HG02588 (cell line): ENCODE results near the gene ESYT3.

Experiments used
- ATAC-seq: cut with Tn5 transposase; IDR thresholded peaks from one replicate; pipeline ENCODE4 v1.9.1; 2021; ENCODE audit warnings: mild to moderate bottlenecking, moderate library complexity; ENCODE audit not compliant: unreplicated experiment

ESYT3 gene, protein sequence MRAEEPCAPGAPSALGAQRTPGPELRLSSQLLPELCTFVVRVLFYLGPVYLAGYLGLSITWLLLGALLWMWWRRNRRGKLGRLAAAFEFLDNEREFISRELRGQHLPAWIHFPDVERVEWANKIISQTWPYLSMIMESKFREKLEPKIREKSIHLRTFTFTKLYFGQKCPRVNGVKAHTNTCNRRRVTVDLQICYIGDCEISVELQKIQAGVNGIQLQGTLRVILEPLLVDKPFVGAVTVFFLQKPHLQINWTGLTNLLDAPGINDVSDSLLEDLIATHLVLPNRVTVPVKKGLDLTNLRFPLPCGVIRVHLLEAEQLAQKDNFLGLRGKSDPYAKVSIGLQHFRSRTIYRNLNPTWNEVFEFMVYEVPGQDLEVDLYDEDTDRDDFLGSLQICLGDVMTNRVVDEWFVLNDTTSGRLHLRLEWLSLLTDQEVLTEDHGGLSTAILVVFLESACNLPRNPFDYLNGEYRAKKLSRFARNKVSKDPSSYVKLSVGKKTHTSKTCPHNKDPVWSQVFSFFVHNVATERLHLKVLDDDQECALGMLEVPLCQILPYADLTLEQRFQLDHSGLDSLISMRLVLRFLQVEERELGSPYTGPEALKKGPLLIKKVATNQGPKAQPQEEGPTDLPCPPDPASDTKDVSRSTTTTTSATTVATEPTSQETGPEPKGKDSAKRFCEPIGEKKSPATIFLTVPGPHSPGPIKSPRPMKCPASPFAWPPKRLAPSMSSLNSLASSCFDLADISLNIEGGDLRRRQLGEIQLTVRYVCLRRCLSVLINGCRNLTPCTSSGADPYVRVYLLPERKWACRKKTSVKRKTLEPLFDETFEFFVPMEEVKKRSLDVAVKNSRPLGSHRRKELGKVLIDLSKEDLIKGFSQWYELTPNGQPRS

DNA sequence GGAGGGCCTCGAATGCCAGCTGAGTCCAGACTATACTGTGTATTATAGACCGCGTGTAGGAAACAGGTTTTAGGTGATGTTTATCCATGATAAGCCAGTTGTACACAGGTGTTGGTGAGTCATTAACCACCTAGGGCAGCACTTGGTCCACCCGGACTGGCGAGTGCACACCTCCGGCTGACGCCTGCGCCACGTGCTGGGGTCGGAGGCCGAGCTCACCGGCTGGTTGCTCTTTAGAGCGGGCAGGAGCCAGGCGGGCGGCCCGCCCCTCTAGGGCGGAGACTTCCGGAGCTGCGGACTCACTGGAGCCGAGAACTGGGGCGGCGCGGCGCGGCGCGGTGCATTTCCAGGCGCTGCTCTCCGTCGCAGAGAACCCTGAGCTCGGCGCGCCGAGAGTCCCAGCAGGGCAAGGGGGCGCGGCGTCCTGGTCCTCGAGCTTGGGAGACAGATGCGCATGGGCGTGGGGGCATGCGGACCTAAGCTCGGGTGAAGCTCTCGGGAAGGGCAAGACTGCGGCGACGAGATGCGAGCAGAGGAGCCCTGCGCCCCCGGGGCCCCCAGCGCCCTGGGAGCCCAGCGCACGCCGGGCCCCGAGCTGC is at the start of gene ESYT3:
TSS of gene ESYT3 (plus strand) at position 341 of the 599 bp plus-strand sequence. CDS start at position 524, 183 bp downstream.
- no peak for ATAC-seq

DNA sequence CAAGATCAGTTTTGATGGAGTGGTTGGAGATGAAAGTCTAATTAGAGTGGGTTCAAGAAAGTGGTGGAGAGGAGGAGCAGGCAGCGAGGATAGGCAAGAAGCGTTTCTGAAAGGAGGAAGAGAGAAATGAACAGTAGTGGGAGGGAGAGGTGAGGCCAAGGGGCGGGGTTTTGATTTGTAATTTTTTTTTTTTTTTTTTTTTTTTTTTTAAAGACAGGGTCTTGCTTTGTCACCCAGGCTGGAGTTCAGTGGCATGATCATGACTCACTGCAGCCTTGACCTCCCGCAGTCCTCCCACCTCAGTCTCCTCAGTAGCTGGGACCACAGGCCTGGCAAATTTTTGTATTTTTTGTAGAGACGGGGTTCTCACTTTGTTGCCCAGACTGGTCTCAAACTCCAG is 49.4 kb upstream of the ESYT3 start:
- ATAC-seq: no peak

DNA sequence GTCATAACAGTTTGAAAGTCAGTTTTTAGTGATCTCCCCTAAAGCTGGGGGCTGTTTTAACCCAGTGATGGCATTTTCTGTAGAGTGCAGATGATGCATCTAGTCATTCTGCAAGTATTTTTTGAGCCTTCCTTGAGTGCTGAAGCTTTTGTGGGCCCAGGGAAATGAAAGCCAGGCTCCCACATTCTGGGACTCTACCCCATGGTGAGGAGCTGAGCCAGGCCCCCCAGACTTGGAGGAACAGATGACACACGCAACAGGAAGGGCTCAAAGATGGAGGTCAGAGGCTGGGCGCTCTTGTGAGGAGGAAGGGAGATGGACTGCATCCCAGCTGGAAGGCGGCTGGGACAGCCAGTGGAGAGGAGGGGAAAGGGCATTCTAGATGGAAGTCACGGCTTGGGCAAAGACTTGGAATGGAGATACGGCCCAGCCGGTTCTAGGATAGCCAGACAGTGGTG is 45.2 kb upstream of the ESYT3 start:
- ATAC-seq: no peak

DNA sequence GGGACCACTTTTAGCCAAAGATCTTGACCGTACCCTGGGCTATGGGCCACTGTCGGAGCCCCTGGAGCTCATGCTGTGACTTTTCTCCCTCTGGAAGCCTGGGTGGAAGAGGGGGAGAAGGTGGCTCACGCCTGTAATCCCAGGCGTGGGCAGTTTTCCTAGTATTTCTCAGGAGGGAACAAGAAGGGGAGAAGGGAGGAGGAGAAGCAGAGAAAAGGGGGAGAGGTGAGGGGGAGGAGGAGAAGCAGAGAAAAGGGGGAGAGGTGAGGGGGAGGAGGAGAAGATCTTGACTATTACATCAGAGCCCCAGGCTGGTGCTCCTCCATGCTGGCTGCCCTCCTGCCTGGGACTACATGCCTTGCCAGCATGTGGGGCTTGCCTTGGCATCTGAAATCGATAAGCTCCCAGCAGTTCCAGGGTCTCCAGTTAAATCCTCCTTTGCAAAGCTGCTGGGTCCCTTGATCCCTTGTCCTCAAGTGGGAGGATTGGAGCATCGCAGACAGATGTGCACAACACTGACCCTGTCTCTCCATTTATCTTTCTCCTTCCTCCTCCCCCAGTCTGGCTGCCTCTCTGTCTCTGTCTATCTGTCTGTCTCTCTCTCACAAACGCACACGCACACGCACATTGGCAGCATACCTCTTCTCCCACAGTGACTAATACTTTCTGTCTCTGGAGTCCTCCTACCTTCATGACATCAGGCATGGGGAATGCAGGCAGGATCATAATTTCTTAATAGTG is 44.4 kb upstream of the ESYT3 start:
- no peak for ATAC-seq

DNA sequence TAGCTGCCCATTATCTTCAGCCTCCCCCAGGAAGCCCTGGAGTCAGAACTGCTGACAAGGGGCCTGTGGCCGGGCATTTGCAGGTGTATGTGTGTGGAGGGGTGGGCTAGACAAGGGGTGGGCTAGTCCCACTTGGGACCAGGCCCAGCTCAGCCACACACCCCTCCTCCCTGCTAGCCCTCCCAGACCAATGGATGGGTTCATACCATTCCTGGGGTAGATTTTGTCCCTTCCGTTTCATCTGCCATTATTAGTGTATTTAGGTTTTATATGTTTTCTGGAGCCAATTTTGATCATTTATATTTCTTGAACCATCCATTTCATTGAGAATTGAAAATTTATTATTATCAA is 43.9 kb upstream of the ESYT3 start:
- ATAC-seq: no peak

DNA sequence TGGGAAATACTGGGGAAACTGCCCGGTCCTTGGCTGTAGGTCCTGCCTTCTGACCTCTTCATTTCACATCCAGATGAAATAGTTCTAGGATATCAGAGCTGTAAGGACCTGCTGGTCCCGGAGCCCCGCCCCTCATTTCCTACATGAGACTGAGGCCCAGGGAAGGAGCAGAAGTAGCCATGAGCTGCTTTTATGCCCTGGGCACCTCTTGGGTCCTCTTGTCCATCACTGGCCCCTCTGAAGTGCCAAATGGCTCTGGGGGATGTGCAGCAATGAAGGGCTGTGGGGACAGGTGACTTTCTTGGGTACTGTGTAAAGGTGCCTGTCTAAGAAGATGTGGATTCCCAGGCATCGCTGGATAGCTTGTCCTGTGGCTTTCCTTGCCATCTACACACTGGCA is 40.3 kb upstream of the ESYT3 start:
- no peak for ATAC-seq

DNA sequence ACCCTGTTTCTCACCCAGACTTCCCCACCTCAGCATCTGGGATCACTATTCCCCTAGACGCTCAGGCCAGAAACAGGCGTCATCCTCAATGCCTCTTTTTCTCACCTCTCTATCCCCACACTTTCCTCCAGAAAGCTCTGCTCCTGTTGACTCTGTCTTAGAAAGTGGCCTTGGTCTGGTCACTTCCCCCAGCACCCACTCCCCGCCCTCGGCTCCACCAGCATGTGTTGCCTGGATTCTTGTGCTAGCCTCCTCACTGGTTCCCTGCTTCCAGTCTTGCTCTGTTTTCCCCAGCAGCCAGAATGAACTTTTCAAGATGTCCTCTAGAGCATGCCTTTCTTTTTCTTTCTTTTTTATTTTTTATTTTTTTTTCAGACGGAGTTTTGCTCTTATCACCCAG is 39.7 kb upstream of the ESYT3 start:
- no peak for ATAC-seq

DNA sequence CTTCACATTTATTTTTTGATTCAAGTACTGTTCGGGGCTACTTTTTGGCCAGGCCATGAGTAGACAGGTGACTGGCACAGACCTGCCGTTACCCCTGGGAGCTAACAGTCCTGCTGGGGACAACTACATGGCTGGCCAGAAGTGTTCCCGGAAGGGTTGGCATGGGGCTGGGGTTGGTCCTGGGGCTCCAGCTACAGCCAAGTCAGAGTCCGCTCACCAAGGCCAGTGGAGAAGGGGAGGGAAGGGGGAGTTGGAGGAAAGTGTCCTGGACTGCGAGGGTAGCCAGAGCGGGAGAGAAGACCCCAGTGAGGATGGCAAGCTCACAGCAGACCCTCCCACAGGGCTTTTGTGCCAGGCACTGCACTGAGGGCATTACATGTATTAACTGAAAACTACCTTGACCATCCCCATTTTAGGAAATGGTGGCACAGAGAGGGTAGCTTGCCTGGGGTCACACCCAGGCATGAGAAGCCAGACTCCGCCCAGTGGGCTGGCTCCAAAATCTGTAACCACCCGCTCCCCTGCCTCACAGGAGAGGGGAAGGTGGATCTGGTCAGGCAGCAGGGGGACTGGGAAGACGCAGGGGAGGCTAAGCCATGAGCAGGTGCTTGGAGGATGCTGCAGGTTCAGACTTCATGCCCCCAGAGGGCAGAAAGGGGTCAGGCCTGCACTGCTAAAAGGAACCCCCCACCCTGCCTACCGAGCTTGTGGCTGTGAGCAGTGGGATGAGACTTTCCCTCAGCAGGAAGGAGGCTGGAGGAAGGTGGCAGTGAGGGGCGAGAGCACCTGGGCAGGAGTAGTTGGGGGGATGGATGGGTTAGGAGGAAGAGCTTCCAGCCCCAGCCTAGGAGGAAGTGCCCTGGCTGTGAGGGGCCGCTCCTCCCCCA is 38.3 kb upstream of the ESYT3 start:
- ATAC-seq: no peak

DNA sequence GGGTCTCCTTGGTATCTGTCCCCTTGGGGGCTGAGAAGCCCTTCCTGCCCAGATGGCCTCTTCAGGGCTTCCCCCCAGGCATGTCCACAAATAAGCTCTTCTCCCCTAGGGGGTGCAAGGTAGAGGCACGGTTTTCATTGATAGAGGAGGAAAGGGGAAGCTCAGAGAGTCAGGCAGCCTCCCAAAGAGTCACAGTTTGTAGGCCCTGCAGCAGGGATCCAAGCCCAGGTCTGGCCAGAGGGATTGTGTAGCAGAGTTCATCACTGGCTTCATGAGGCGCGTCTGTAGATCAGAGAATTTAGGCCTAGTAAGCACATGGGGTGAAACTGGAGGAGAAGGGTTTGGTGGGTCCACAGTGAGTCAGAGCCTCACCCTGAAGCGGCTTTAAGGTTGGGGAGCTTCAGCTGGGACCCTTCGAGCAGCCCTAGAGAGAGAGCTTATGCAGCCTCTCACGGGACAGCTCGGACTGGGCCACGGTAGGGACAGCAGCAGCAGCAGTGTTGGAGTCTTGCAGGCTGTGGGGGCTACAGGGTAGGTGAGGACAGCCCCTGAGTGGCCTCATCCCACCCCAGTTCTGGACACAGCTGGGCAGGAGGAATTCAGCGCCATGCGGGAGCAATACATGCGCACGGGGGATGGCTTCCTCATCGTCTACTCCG is 37.5 kb upstream of the ESYT3 start:
- no peak for ATAC-seq

DNA sequence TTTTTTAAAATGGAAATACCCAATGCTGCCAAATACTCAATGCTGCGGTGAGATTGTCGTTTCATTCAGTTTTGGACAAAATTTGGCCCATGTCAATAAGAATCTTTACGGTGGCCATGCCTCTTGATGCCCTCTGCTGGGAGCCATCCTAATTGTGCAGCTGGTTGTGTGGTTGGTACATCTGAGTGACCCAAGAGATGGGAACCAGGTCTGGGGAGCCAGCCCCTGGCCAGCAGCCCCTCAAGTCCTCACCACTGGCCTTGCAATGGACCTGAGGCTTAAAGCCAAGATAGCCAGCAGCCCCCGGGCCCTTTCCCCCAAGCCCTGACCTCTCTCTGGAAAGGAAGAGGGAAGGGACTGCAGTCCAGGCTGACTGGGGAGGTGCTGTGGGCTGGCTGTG is 36.4 kb upstream of the ESYT3 start:
- no peak for ATAC-seq

DNA sequence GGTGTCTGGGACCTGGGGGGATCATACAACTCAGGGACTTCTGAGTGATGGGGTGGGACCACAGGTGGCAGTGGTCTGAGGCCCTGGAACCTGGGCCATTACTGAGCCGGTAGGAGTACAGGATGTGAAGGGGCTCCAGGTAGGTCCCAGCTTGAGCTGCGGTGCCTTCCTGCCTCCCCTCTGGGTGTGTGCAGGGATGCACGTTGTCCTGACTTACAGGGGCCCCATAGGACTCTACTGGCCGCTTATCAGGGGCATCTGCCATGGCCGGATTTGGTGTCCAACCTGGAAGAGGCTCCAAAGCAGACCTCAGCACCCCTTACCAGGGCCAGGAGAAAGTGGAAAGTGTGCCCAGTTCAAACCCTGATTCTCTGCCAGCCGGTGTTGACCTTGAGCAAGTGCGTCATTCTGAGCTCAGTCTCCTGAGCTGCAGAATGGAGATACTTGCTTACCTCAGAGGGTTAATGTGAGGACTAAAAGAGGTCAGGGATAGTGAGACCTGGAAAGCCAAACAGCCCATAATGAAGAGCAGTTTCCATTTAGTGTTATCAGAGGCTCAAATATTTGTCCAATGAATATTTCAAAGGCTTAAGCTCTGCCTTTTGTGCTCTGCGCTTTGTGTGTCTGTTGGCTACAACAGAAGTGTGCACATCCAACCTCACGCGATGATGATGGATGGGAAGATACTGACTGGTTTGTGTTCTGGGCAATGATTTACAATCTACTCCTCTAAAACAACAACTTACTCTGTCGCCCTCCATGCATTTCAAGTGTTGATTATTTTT is 35.4 kb upstream of the ESYT3 start:
- ATAC-seq: no peak

DNA sequence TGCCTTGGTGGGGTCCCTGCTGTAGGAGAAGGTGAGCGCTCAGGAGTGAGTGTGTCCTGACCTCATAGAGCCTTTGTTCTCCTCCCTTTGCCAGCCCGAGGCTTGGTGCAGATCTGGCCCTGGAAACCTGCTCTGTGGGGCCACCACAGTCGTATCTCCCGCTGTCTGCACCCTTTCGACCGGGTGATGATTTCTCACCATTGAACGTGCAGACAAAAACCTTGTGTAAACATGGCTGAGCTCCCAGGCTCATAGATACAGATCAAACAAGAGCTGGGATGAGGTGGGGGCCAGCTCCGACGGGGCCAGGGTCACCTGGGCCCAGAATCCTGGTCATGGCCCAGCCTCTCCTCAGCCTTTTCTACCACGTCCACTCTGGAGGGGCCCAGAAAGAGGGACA is 34.6 kb upstream of the ESYT3 start:
- ATAC-seq: no peak

DNA sequence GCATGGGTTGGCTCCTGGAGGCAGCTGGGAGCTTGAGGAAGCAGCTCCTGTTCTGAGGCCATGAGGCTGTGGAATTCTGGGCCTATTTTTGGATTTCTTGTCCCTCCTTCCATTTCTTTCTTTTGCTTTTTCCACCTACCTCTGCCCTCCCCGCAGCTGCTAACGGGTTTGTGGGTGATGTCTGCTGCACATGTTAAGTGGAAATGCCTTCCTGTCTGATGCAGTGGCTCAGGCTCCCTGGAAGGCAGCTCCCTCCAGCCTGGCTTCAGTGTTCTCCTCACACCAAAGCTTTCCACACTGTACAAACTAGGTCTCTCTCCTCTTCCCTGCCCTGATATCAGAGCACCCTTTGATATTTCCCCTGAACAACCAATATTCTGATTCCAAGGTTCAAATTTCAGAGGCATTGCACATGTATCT is 33.8 kb upstream of the ESYT3 start:
- no peak for ATAC-seq

DNA sequence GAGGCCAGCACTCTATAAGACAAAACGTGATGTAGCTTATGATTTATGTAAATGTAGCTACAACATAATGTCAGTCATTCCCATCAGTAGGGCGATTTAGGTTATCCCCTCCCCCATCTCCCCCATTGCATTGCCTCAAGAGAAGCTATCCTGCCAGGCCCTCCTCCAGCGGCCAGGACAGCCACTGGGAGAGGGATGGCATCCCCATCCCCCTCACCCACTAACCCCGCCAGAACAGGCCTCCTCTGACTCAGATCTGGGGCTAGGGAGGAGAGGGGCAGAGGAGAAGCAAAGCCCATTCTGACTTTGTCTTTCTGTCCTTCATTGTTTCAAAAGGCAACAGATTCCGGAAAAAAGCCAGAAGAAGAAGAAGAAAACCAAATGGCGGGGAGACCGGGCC is 32.6 kb upstream of the ESYT3 start:
- no peak for ATAC-seq

DNA sequence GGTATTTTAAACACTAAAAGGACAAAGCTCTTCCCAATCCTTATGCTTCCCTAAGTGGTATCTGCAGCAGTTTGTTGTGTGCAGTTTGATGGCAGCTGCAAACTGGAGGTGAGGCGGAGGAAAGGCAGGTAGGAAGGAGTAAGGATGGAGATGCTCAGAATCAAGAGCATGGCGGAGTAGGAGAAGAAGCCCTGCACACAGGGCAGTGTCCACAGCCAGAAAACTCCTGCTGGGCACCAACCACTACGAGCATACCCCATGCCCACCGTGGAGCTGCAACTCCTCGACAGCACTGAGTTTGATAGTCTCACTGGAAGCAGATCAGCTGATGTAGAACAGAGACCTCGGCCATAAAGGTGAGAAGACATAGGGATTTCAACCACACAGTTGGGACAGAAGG is 30.3 kb upstream of the ESYT3 start:
- ATAC-seq: no peak

DNA sequence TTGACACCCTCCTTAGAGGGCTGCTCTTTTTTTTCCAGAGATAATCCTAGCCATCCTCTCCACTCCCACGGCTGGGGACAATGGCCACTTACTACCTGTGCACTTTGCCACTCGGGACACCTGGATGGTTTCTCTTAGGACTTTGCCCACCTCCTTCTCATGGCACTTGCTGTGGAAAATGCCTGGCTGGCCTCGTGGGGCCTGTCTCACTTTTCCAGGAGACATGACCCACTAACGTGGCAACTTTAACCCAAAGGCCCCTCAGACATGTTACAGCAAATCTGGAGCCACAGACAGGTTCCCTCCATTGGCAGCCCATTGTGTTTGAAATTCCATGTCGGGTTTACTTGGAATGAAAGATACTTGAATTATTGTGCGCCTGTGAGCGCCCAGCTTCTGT is 29.4 kb upstream of the ESYT3 start:
- ATAC-seq: no peak

DNA sequence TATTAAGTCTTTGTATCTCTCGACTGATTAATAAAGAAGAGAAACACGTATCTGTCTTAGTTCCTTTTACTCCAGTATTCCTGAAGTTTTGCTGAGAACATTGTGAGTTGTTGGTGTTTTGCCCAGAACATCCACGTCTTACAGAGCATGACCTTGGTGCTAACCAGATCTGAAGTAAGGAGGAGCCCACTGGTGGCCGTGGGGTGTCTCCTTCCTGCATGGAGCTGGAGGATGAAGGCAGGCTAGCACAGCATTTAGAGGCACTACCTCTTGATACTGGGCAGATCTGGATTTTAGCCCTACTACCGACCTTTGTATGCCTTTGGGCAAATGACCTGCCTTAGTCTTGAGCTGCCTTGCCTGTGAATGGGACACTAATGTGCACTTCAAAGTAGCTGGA is 28.9 kb upstream of the ESYT3 start:
- ATAC-seq: no peak

DNA sequence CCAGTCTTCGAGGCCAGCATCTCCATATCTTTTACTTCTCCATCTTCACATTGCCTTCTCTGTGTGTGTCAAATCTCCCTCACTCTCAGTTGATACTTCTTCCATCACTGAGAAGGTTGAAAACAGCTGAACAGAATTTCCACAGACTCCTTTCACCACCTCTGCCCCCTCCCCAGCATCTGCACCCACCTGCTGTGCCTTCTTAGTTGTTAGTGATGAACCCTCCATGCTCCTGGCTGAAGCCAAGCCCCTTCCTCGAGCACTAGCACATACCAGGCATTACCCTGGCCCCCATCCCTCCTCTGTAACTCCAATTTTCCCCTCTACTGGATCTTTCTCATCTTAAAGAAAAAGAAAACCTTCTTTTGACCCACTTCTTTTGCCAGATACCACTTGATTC is 27.8 kb upstream of the ESYT3 start:
- no peak for ATAC-seq
